H9 (cell line): Measurements from ENCODE around the gene RAB3IP. TPM values are rescaled to one million over a fixed set of nuclear protein-coding genes. Genes with fewer than 3 reads are reported as not detected.

Source experiments
- DNase-seq: peaks from one replicate; pipeline ENCODE4 v3.0.0-alpha.2; 2017
- H2AFZ ChIP-seq: one replicate; pipeline ENCODE4 v1.6.1; 2013; ENCODE audit warnings: mild to moderate bottlenecking, low read length, control low read depth, moderate library complexity
- H2AK5ac ChIP-seq: 2 replicates; pipeline ENCODE4 v1.6.1; 2013; ENCODE audit warnings: low read length, control low read depth, mixed read lengths; ENCODE audit not compliant: insufficient read length
- H2BK120ac ChIP-seq: one replicate; pipeline ENCODE4 v1.6.1; 2013; ENCODE audit warnings: low read depth, mild to moderate bottlenecking, low read length, control low read depth, inconsistent platforms; ENCODE audit not compliant: poor library complexity, severe bottlenecking
- H2BK12ac ChIP-seq: 2 replicates; pipeline ENCODE4 v1.6.1; 2013; ENCODE audit warnings: low read length, control low read depth, mixed read lengths, low read depth; ENCODE audit not compliant: insufficient read length
- H2BK15ac ChIP-seq: 2 replicates; pipeline ENCODE4 v1.6.1; 2013; ENCODE audit warnings: low read depth, low read length, control low read depth
- H2BK20ac ChIP-seq: one replicate; pipeline ENCODE4 v1.6.1; 2013; ENCODE audit warnings: low read depth, mild to moderate bottlenecking, low read length, control low read depth, inconsistent platforms; ENCODE audit not compliant: poor library complexity, severe bottlenecking
- H2BK5ac ChIP-seq: 2 replicates; pipeline ENCODE4 v1.6.1; 2013; ENCODE audit warnings: low read length, control low read depth, mixed read lengths; ENCODE audit not compliant: insufficient read length
- H3K14ac ChIP-seq: 2 replicates; pipeline ENCODE4 v1.6.1; 2013; ENCODE audit warnings: low read length, control low read depth; ENCODE audit not compliant: insufficient read depth
- H3K18ac ChIP-seq: 2 replicates; pipeline ENCODE4 v1.6.1; 2013; ENCODE audit warnings: low read depth, mild to moderate bottlenecking, mixed read lengths, low read length, control low read depth; ENCODE audit not compliant: insufficient read length
- H3K23ac ChIP-seq: 2 replicates; pipeline ENCODE4 v1.6.1; 2013; ENCODE audit warnings: low read length, control low read depth, mixed read lengths, low read depth; ENCODE audit not compliant: insufficient read length
- H3K23me2 ChIP-seq: 2 replicates; pipeline ENCODE4 v1.6.1; 2013; ENCODE audit warnings: low read depth, mild to moderate bottlenecking, mixed read lengths, low read length, control low read depth; ENCODE audit not compliant: insufficient read length, poor library complexity, severe bottlenecking
- H3K27ac ChIP-seq: 2 replicates; pipeline ENCODE4 v1.5.1; 2013; ENCODE audit warnings: low read length, control low read depth, mixed read lengths, low read depth; ENCODE audit not compliant: insufficient read length
- H3K27me3 ChIP-seq: 2 replicates; pipeline ENCODE4 v1.6.1; 2013; ENCODE audit warnings: low read length, control low read depth, inconsistent platforms; ENCODE audit not compliant: insufficient read depth
- H3K4ac ChIP-seq: 2 replicates; pipeline ENCODE4 v1.6.1; 2013; ENCODE audit warnings: low read depth, mild to moderate bottlenecking, control low read depth, inconsistent platforms, low read length, moderate library complexity
- H3K4me1 ChIP-seq: 2 replicates; pipeline ENCODE4 v1.6.1; 2013; ENCODE audit warnings: low read length, control low read depth, inconsistent platforms; ENCODE audit not compliant: insufficient read depth
- H3K4me2 ChIP-seq: 2 replicates; pipeline ENCODE4 v1.6.1; 2013; ENCODE audit warnings: low read length, control low read depth, mixed read lengths; ENCODE audit not compliant: insufficient read length, insufficient read depth
- H3K56ac ChIP-seq: 2 replicates; pipeline ENCODE4 v1.6.1; 2013; ENCODE audit warnings: low read depth, mild to moderate bottlenecking, mixed read lengths, low read length, control low read depth; ENCODE audit not compliant: insufficient read length
- H3K79me1 ChIP-seq: 2 replicates; pipeline ENCODE4 v1.6.1; 2013; ENCODE audit warnings: low read depth, mild to moderate bottlenecking, moderate library complexity, low read length, control low read depth, inconsistent platforms; ENCODE audit not compliant: insufficient read depth, poor library complexity, severe bottlenecking
- H3K79me2 ChIP-seq: 2 replicates; pipeline ENCODE4 v1.6.1; 2013; ENCODE audit warnings: low read length, control low read depth, inconsistent platforms; ENCODE audit not compliant: insufficient read depth
- H3K9ac ChIP-seq: 2 replicates; pipeline ENCODE4 v1.6.1; 2013; ENCODE audit warnings: low read length, control low read depth, mixed read lengths; ENCODE audit not compliant: insufficient read length; ENCODE audit errors: extremely low read depth
- H3K9me3 ChIP-seq: one replicate; pipeline ENCODE4 v1.6.1; 2013; ENCODE audit warnings: low read depth, low read length, inconsistent platforms; ENCODE audit not compliant: control insufficient read depth
- H3T11ph ChIP-seq: one replicate; pipeline ENCODE4 v1.6.1; 2013; ENCODE audit warnings: mild to moderate bottlenecking, low read length, control low read depth, inconsistent platforms
- H4K20me1 ChIP-seq: one replicate; pipeline ENCODE4 v1.6.1; 2013; ENCODE audit not compliant: control insufficient read depth, insufficient read length, insufficient read depth
- H4K5ac ChIP-seq: 2 replicates; pipeline ENCODE4 v1.6.1; 2013; ENCODE audit warnings: low read depth, mild to moderate bottlenecking, mixed read lengths, low read length, control low read depth; ENCODE audit not compliant: insufficient read length
- H4K8ac ChIP-seq: replicated peaks from 2 replicates; pipeline ENCODE4 v1.6.1; 2013; ENCODE audit warnings: low read length, control low read depth, mixed read lengths, low read depth; ENCODE audit not compliant: insufficient read length
- H4K91ac ChIP-seq: 2 replicates; pipeline ENCODE4 v1.6.1; 2013; ENCODE audit warnings: low read depth, mild to moderate bottlenecking, moderate library complexity, mixed read lengths, low read length, control low read depth; ENCODE audit not compliant: insufficient read length
- H3K27ac Mint-ChIP-seq, 3 experiments: 2 replicates in 2 of 3; 3 replicates in 1 of 3; pipeline ENCODE4 v1.8.0; 2020 to 2021; ENCODE audit warnings: mixed read lengths in 3 of 3, mild to moderate bottlenecking in 1 of 3, moderate library complexity in 1 of 3
- H3K27me3 Mint-ChIP-seq: 2 replicates; pipeline ENCODE4 v1.8.0; 2021; ENCODE audit warnings: low read depth, mild to moderate bottlenecking, moderate library complexity, mixed read lengths
- H3K36me3 Mint-ChIP-seq, 3 experiments: 2 replicates in 2 of 3; 3 replicates in 1 of 3; pipeline ENCODE4 v1.8.0; 2020 to 2021; ENCODE audit warnings: low read depth in 3 of 3, mixed read lengths in 3 of 3; ENCODE audit not compliant: insufficient read depth in 1 of 3
- H3K4me1 Mint-ChIP-seq, 2 experiments: 2 replicates each; pipeline ENCODE4 v1.8.0; 2020; ENCODE audit warnings: mixed read lengths in 2 of 2
- H3K4me3 Mint-ChIP-seq, 2 experiments: 2 replicates in 1 of 2; 3 replicates in 1 of 2; pipeline ENCODE4 v1.8.0; 2020 to 2021; ENCODE audit warnings: mild to moderate bottlenecking in 2 of 2, mixed read lengths in 2 of 2, moderate library complexity in 1 of 2
- H3K9me3 Mint-ChIP-seq, 2 experiments: 2 replicates in 1 of 2; 3 replicates in 1 of 2; pipeline ENCODE4 v1.8.0; 2020; ENCODE audit warnings: mild to moderate bottlenecking in 2 of 2, mixed read lengths in 2 of 2, moderate library complexity in 1 of 2
- WGBS: extraction: QIAGEN DNeasy Blood & Tissue Kit; methylation state at CpG from one replicate; pipeline ENCODE4 v1.1.7; 2013; ENCODE audit warnings: missing lambda C conversion rate, low lambda C conversion rate, mixed read lengths; ENCODE audit not compliant: insufficient read length; ENCODE audit errors: extremely low coverage; 5-methylcytosine and 5-hydroxymethylcytosine counted together
- total RNA-seq: library from RNA; stranded (reverse); gene quantifications from 2 replicates; pipeline ENCODE4 v1.2.1, GENCODE V29; 2021
- TF ChIP-seq, protein P1 (sequence below): fragments of 200-600 bp; sonication (generic); conservative IDR thresholded peaks from 3 replicates; pipeline ENCODE4 v1.8.0; 2021; ENCODE audit warnings: antibody characterized with exemption, mild to moderate bottlenecking

RAB3IP gene
- total RNA-seq, 1 experiment from 2014 or later, result 45.5 TPM

DNA sequence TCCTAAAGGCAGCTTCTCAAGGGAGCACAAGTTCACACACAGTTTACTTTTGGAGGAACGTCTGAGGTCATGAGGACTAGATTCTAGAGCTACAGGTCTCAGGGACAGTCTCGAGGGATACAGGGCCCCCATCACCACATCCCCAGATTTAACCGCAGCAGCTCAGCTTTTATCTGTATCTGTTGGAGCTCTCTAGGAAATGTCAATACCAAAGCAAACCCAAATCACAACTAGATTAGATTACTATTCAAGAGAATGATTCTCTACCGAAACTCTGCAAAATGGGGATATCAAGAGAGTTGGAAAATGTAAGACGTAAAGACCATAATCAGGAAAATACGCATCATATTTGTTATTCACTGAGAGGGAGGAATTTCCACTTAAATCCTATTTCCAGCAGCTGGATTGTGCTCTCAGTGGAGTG, 82.4 kb downstream of the RAB3IP start:
- no peaks in the 10 kb centered on the region for H3K23me2 ChIP-seq
- peaks cover 0 to 5% (median 0%) of the 10 kb centered on the region in 3 experiments; a peak in 2 of 7 replicates for H3K36me3 Mint-ChIP-seq
- H4K8ac ChIP-seq, result no peak overlapping the region
- no peaks in the 10 kb centered on the region for H3K9me3 ChIP-seq
- no peak for DNase-seq
- H3K27ac ChIP-seq, result no peak overlapping the region
- no peak overlapping the region for H2BK20ac ChIP-seq
- no peak overlapping the region for H2BK5ac ChIP-seq
- H3K4me3 Mint-ChIP-seq, result no peak overlapping the region
- TF ChIP-seq, protein P1, sequence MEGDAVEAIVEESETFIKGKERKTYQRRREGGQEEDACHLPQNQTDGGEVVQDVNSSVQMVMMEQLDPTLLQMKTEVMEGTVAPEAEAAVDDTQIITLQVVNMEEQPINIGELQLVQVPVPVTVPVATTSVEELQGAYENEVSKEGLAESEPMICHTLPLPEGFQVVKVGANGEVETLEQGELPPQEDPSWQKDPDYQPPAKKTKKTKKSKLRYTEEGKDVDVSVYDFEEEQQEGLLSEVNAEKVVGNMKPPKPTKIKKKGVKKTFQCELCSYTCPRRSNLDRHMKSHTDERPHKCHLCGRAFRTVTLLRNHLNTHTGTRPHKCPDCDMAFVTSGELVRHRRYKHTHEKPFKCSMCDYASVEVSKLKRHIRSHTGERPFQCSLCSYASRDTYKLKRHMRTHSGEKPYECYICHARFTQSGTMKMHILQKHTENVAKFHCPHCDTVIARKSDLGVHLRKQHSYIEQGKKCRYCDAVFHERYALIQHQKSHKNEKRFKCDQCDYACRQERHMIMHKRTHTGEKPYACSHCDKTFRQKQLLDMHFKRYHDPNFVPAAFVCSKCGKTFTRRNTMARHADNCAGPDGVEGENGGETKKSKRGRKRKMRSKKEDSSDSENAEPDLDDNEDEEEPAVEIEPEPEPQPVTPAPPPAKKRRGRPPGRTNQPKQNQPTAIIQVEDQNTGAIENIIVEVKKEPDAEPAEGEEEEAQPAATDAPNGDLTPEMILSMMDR, result no peak
- H3K9me3 Mint-ChIP-seq, result no peaks in the 10 kb centered on the region
- H3K4me2 ChIP-seq, result no peak overlapping the region
- H3K4ac ChIP-seq, result no peak overlapping the region
- no peak overlapping the region for H2BK15ac ChIP-seq
- no peak overlapping the region for H4K5ac ChIP-seq
- H4K20me1 ChIP-seq, result no peaks in the 10 kb centered on the region
- no peak overlapping the region for H3K23ac ChIP-seq
- H4K91ac ChIP-seq, result no peak overlapping the region
- H3K27ac Mint-ChIP-seq, result no peak overlapping the region
- no peak overlapping the region for H2BK120ac ChIP-seq
- no CpG with 5 or more reads among the region's 6 CpGs for WGBS
- no peak overlapping the region for H3K14ac ChIP-seq
- H3K79me1 ChIP-seq, result no peaks in the 10 kb centered on the region
- H2AFZ ChIP-seq, result no peak overlapping the region
- H2BK12ac ChIP-seq, result no peak overlapping the region
- H3K9ac ChIP-seq, result no peak overlapping the region
- no peaks in the 10 kb centered on the region for H3K79me2 ChIP-seq
- H3K27me3 ChIP-seq, result no peaks in the 10 kb centered on the region
- no peaks in the 10 kb centered on the region for H3K27me3 Mint-ChIP-seq
- H3T11ph ChIP-seq, result no peak overlapping the region
- no peak overlapping the region for H3K56ac ChIP-seq
- no peak overlapping the region for H2AK5ac ChIP-seq
- H3K4me1 Mint-ChIP-seq, result peaks cover 13% of the 10 kb centered on the region in 2 experiments; a peak in 3 of 4 replicates
- no peaks in the 10 kb centered on the region for H3K4me1 ChIP-seq
- H3K18ac ChIP-seq, result no peak overlapping the region
